Muscle layer of colon (tissue), 2 donors: Measurements from ENCODE around the gene GRIN1.

Experiments
- H3K27ac ChIP-seq: one replicate; pipeline ENCODE4 v1.7.0; 2013; ENCODE audit warnings: low read depth, mild to moderate bottlenecking, low read length, moderate library complexity
- H3K27me3 ChIP-seq, 2 donors: one replicate each; pipeline ENCODE4 v1.7.0; 2013; ENCODE audit warnings: low read length in 2 of 2, mild to moderate bottlenecking in 2 of 2; ENCODE audit not compliant: insufficient read depth in 2 of 2, control insufficient read depth in 1 of 2
- H3K36me3 ChIP-seq: one replicate; pipeline ENCODE4 v1.7.0; 2013; ENCODE audit warnings: mild to moderate bottlenecking, low read length; ENCODE audit not compliant: insufficient read depth
- H3K4me1 ChIP-seq: one replicate; pipeline ENCODE4 v1.7.0; 2013; ENCODE audit warnings: mild to moderate bottlenecking, low read length; ENCODE audit not compliant: insufficient read depth
- H3K4me3 ChIP-seq, 2 donors: one replicate each; pipeline ENCODE4 v1.7.0; 2013; ENCODE audit warnings: low read length in 2 of 2, low read depth in 1 of 2, mild to moderate bottlenecking in 1 of 2, moderate library complexity in 1 of 2
- H3K9ac ChIP-seq: one replicate; pipeline ENCODE4 v1.7.0; 2013; ENCODE audit warnings: low read length
- H3K9me3 ChIP-seq: one replicate; pipeline ENCODE4 v1.7.0; 2013; ENCODE audit warnings: mild to moderate bottlenecking, low read length
- donor health status: abdominal sarcoma.
- donor health status: Adenocarcinoma of cecum.

Gene GRIN1

DNA sequence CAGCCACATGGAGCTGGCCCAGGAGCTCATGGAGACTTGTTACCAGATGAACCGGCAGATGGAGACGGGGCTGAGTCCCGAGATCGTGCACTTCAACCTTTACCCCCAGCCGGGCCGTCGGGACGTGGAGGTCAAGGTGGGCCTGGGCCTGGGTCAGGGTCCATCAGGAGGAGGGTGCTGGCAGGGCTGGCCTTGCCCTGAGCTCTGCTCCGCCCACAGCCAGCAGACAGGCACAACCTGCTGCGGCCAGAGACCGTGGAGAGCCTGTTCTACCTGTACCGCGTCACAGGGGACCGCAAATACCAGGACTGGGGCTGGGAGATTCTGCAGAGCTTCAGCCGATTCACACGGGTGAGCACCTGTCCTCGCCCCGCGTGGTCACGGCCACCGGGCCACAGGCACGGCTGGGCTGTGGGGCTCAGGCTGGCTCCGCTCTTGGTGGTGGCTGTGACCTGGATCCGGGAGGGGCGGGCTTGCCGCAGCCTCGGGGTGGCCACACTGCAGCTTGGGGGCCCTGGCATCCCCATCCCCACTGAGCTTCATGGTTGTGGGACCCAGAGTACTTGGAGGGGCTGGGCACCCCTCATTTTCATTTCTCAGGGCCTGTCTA is 31.5 kb upstream of the GRIN1 start:
- Histone ChIP-seq H3K4me1 (no peaks in the 10 kb centered on the region), H3K9me3 (no peaks in the 10 kb centered on the region), H3K36me3 (peaks cover 31% of the 10 kb centered on the region), H3K4me3 (no peak overlapping the region), H3K9ac (no peak overlapping the region), H3K27ac (no peak overlapping the region), H3K27me3 (no peaks in the 10 kb centered on the region)

DNA sequence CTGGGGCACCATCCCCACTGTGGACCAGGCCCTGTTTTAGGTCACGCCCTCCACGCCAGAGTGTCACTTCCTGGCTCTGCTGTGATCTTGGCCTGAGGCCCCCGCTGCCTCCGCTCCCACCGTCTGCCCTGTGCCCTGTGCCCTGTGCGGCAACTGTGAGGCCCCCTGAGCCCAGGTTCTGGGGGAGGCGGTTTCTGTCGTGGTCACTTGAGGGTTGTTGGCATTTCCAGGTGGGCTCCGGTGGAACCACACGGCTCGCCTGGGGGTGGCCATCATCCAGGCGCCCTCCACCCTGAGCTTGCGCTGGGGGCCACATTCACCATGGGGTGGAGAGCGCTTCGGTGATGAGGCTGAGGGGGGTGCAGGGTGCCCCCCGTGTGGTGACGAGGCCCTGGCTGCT is 31.0 kb upstream of the GRIN1 start:
- no peak overlapping the region for H3K9ac ChIP-seq
- H3K9me3 ChIP-seq = no peaks in the 10 kb centered on the region
- H3K4me1 ChIP-seq = no peaks in the 10 kb centered on the region
- no peaks in the 10 kb centered on the region for H3K27me3 ChIP-seq
- no peak overlapping the region for H3K4me3 ChIP-seq
- H3K27ac ChIP-seq = no peak overlapping the region
- H3K36me3 ChIP-seq = peaks cover 31% of the 10 kb centered on the region

DNA sequence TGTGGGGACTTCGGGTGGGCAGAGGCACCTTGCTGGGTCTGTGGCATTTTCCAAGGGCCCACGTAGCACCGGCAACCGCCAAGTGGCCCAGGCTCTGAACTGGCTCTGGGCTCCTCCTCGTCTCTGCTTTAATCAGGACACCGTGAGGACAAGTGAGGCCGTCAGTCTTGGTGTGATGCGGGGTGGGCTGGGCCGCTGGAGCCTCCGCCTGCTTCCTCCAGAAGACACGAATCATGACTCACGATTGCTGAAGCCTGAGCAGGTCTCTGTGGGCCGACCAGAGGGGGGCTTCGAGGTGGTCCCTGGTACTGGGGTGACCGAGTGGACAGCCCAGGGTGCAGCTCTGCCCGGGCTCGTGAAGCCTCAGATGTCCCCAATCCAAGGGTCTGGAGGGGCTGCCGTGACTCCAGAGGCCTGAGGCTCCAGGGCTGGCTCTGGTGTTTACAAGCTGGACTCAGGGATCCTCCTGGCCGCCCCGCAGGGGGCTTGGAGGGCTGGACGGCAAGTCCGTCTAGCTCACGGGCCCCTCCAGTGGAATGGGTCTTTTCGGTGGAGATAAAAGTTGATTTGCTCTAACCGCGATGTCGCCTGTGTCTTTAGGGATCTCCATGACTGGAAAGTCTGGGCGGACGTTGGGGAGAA is 30.2 kb upstream of the GRIN1 start:
- H3K9ac ChIP-seq = no peak overlapping the region
- no peaks in the 10 kb centered on the region for H3K4me1 ChIP-seq
- no peaks in the 10 kb centered on the region for H3K27me3 ChIP-seq
- no peak overlapping the region for H3K27ac ChIP-seq
- no peak overlapping the region for H3K4me3 ChIP-seq
- H3K9me3 ChIP-seq = no peaks in the 10 kb centered on the region
- peaks cover 26% of the 10 kb centered on the region for H3K36me3 ChIP-seq

DNA sequence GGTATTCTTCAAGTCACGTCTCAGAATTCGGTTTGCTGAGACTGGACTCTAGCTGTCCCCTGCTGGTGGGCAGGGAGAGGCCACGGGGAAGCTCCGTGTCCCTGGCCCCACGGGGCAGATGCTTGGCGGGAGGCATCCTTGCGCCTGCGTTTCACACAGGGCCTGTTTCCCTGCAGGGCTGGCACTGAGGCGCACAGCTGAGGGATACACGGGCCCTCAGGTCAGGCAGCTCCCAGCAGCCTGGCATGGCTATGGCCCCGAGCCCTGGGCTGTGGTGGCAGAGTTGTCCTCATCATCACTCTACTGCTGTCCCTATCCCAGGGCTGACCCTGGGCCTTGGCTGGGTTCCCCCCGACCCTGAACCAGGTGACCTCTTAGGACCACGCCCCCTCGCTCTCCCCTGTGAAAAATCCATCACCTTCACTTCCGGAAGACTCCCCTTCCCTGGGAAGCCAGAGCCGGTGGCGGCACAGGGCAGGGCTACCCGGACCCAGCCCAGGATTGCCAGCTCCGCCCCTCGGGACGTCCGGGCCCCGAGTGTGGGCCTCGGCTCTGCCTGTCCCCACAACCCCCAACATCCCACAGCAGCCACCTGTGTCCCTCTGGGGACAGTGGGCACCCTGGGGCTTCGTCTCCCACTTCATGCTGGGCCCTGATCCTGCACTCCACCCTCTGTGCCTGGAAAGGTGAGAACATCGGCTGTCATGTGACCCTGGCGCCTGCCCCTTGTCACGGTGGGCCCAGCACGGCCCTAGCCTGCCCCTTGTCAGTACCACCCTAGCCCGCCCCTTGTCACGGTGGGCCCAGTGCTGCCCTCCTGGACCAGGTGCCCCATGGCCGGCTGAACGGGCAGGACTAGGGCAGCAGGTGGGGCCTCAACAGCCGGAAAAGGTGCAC is 29.5 kb upstream of the GRIN1 start:
- H3K4me3 ChIP-seq = no peak overlapping the region
- H3K27me3 ChIP-seq = no peaks in the 10 kb centered on the region
- no peak overlapping the region for H3K9ac ChIP-seq
- no peak overlapping the region for H3K27ac ChIP-seq
- H3K9me3 ChIP-seq = no peaks in the 10 kb centered on the region
- H3K4me1 ChIP-seq = no peaks in the 10 kb centered on the region
- H3K36me3 ChIP-seq = peaks cover 22% of the 10 kb centered on the region

DNA sequence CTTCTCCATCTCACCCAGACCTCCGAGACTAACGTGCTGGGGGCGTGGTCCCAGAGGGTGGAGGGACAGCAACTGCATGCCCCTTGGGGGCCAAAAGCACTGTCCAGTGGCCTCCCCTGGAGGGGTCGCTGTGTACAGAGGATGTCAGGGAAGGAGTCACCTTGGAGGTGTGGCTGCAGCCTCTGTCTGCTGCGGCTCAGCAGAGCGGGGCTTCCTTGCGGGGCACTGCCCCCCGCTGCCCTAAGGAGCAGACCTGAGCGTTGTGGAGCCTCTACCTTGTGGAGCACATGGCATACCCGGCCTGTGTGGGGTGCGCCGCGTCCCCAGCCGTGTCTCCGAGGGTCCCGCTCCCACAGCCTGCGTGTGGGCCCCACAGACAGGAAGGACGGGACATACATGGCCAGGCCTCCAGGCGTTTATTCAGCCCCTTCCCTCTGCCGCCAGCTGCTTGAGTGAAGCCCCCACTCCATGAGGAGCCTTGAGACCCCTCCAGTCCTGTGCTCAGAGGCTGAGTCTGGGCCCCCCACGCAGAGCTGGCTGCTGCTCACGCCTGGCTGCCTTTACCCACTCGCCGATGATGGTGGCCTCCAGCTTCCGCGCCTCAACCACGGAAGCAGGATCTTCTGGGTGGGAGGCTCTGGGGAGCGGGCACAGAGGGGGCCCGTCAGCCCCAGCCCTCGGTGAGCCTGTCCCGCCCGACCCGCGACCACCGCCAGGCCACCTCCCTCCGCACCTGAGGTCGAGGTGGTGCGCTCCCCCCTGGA is 28.6 kb upstream of the GRIN1 start:
- Histone ChIP-seq H3K27me3 (no peaks in the 10 kb centered on the region), H3K27ac (no peak overlapping the region), H3K4me1 (no peaks in the 10 kb centered on the region), H3K4me3 (no peak overlapping the region), H3K36me3 (peaks cover 18% of the 10 kb centered on the region), H3K9me3 (no peaks in the 10 kb centered on the region), H3K9ac (no peak overlapping the region)

DNA sequence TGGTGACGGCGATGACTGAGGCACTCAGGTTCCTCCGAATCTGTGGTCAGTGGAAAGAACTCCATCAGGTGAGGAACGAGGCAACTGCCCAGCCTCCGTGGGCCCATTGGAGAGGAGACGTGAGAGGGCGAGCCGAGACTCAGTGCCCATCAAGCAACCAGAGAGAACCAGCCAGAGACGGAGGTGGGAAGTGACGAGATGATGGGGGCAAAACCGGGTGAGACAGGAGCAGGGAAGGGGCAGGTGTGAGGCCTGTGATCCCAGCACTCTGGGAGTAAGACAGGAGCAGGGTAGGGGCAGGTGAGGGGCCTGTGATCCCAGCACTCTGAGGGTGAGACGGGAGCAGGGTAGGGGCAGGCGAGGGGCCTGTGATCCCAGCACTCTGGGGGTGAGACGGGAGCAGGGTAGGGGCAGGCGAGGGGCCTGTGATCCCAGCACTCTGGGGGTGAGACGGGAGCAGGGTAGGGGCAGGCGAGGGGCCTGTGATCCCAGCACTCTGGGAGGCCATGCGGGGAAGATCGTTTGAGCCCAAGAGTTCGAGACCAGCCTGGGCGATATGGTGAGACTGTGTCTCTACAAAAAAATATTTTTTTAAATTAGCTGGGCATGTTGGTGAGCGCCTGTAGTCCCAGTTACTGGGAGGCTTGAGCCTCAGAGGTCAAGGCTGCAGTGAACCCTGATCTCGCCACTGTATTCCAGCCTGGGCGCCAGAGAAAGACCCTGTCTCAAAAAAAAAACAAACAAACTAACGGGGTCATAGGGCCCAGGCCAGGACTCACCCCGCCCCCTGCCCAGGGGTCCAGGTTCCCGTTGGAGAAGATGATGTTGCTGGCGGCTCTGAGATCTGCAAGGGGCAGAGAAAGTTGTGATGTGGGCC is 27.8 kb upstream of the GRIN1 start:
- no peak overlapping the region for H3K9ac ChIP-seq
- H3K27me3 ChIP-seq = no peaks in the 10 kb centered on the region
- no peak overlapping the region for H3K4me3 ChIP-seq
- no peak overlapping the region for H3K27ac ChIP-seq
- no peaks in the 10 kb centered on the region for H3K9me3 ChIP-seq
- H3K36me3 ChIP-seq = peaks cover 12% of the 10 kb centered on the region
- H3K4me1 ChIP-seq = no peaks in the 10 kb centered on the region

DNA sequence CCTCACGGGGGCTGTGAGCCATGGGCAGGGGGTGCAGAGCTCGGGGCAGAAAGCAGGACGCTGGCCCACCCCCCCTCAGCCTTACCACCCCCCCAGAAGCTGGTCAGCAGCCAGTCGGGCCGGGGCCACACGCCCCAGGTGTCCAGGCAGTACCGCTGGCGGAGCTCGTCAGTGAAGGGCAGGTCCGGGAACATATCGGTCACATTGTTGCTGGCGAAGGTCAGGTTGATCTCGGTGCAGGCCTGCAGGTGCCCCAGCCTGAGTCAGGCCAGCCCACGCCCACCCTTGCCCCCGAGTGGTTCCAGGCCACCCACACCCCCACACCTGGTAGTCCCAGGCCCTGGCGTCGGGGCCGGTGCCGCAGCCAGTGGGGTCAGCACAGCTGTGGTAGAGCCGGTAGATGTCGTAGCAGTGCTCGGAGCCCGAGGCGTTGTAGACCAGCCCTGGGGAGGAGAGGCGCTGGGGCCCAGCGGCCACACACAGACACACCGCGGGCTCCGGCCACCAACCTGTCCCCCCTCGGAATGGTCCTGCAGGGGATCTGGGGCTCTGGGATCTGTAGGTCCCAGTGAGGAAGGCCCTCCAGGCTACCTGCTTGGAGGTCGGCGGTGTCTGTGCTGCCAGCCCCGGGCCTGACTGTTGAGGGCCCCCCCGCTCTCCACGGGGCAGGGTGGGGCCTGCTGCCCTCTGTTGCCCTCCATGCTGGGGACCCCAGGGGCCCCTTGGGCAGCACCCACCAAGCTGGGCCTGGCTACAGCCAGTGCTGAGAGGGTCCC is 27.0 kb upstream of the GRIN1 start:
- H3K36me3 ChIP-seq = peaks cover 12% of the 10 kb centered on the region
- H3K4me3 ChIP-seq = no peak overlapping the region
- H3K27ac ChIP-seq = no peak overlapping the region
- H3K9me3 ChIP-seq = no peaks in the 10 kb centered on the region
- no peaks in the 10 kb centered on the region for H3K27me3 ChIP-seq
- H3K4me1 ChIP-seq = no peaks in the 10 kb centered on the region
- H3K9ac ChIP-seq = no peak overlapping the region

DNA sequence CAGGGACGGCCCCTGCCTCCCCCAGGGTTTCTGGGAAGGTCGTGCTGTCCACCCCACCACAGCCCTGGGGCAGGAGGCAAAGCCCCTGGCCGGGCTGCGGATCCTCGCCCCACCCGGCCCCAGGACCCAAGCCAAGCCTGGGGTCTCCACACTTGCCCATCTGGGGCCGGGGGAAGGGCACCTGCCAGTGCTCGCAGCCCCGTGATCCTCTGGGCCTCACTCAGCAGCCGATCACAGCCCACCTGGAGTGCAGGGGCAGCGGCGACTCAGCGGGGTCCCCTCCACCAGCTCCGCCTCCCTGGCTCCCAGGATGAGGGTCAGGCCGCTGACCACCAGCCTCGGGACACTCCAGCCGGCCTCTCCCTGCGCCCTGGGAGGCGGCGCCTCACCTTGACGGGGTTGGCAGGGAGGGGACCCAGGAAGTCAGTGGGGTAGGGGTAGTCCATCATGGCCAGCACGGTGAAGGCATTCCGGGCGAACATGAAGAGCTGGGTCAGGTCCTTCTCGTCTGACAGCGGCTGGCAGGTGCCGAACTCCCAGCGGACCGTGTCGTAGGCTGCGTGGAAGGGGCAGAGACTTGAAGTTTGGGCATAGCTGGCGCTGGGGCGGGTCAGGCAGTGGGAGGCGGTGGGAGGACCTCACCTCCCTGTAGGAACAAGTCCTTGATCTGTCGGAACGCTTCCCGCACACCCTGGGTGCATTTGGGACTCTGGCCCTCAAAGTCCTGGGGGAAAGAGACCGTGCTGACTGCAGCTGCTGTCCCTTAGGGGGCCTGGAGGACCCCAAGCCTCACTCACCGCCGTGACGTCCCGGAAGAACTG is 26.2 kb upstream of the GRIN1 start:
- Histone ChIP-seq H3K4me1 (no peaks in the 10 kb centered on the region), H3K27ac (no peak overlapping the region), H3K36me3 (peaks cover 12% of the 10 kb centered on the region), H3K9me3 (no peaks in the 10 kb centered on the region), H3K4me3 (no peak overlapping the region), H3K27me3 (no peaks in the 10 kb centered on the region), H3K9ac (no peak overlapping the region)

DNA sequence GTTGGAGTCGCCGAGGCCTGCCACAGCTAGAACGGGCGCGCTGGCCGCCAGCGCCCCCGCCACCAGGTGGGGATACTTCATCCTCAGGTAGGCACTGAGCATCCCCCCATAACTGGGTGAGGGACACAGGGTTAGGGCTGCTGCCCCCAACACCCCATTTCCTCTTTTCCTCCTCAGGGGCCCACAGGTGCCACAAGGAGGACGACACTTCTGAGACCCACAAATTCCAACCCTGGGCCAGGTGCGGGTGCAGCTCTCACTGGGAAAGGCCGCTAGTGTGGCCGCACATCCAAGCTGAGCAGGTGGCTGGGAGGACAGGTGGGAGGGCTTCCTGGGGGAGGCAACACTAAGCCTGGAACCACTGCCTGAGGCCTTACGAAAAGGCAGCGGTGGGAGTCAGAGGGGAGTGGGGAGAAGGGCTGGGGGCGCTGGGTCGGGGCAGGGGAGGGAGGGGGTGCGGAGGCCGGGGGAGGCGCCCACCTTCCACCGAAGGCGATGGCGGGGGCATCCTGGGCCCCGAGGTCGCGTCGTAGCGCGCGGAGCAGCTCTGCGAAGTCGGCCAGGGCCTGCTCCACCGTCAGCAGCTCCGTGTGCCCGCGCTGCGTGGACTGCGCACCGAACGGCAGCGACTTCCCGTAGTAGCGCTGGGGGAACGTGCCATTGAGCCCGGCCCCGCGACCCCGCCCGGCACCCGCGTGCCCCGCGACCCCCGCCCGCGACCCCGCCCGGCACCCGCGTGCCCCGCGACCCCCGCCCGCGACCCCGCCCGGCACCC is 25.4 kb upstream of the GRIN1 start:
- Histone ChIP-seq H3K4me3 (no peak overlapping the region), H3K9me3 (no peaks in the 10 kb centered on the region), H3K9ac (no peak overlapping the region), H3K36me3 (peaks cover 9% of the 10 kb centered on the region), H3K27ac (no peak overlapping the region), H3K27me3 (no peaks in the 10 kb centered on the region), H3K4me1 (no peaks in the 10 kb centered on the region)
